GM12801 (cell line): ENCODE measurements around the gene EXOSC5.

Experiments used
- TF ChIP-seq, protein P1 (sequence below): IDR thresholded peaks from one replicate; pipeline ENCODE4 v1.5.1; 2011; ENCODE audit warnings: control low read depth; ENCODE audit not compliant: insufficient read length; ENCODE audit errors: extremely low read depth

Gene EXOSC5

GRCh38 chr19:41428481-41428859, 31.3 kb upstream of the EXOSC5 start:
- TF ChIP-seq, protein P1, sequence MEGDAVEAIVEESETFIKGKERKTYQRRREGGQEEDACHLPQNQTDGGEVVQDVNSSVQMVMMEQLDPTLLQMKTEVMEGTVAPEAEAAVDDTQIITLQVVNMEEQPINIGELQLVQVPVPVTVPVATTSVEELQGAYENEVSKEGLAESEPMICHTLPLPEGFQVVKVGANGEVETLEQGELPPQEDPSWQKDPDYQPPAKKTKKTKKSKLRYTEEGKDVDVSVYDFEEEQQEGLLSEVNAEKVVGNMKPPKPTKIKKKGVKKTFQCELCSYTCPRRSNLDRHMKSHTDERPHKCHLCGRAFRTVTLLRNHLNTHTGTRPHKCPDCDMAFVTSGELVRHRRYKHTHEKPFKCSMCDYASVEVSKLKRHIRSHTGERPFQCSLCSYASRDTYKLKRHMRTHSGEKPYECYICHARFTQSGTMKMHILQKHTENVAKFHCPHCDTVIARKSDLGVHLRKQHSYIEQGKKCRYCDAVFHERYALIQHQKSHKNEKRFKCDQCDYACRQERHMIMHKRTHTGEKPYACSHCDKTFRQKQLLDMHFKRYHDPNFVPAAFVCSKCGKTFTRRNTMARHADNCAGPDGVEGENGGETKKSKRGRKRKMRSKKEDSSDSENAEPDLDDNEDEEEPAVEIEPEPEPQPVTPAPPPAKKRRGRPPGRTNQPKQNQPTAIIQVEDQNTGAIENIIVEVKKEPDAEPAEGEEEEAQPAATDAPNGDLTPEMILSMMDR: no peak

DNA sequence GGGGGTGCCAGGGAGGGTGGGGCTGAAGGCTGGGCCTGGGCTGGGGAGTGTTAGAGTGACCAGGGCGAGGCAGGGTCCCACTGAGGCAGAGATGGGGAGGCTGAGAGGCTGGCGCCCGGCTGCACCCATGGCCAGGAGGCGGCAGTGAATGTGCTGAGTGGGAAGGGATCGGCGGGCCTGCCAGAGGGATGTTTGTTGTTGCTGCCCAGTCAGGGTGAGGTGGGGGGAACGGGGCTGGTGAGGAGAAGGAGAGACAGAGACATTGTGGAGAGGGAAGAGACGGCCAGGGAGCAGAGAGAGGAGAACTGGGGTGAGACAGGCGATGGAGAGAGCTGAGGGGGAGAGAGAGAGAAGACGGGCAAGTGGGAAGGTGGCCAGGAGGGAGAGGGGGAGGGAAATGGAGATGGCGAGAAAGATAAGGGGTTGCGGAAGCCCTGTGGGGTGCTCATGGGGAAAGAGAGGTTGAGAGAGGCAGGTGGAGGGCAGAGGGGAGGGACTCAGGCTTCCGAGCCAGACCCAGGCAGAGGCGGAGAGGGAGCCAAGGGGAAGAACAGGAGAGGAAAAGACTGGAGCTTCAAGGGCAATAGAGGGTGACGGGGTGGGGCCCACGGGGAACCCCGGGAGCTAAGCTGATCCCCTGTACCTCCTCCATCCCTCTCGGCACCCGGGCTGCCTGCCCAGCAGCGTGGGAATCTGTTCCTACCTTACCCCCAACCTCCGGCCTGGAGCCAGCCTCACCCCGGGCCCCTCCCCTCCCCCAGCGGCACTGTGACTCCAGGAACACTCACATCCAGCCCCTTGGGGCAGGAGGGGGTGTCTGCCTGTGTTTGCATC, 30.7 kb upstream of the EXOSC5 start:
- TF ChIP-seq, protein P1: no peak

GRCh38 chr19:41426952-41427646, 29.9 kb upstream of the EXOSC5 start, which contains the start of gene B3GNT8:
Gene B3GNT8, minus strand, starts transcription at chr19:41427374. Its CDS starts 596 bp downstream, at chr19:41426778.
- TF ChIP-seq, protein P1: no peak

DNA sequence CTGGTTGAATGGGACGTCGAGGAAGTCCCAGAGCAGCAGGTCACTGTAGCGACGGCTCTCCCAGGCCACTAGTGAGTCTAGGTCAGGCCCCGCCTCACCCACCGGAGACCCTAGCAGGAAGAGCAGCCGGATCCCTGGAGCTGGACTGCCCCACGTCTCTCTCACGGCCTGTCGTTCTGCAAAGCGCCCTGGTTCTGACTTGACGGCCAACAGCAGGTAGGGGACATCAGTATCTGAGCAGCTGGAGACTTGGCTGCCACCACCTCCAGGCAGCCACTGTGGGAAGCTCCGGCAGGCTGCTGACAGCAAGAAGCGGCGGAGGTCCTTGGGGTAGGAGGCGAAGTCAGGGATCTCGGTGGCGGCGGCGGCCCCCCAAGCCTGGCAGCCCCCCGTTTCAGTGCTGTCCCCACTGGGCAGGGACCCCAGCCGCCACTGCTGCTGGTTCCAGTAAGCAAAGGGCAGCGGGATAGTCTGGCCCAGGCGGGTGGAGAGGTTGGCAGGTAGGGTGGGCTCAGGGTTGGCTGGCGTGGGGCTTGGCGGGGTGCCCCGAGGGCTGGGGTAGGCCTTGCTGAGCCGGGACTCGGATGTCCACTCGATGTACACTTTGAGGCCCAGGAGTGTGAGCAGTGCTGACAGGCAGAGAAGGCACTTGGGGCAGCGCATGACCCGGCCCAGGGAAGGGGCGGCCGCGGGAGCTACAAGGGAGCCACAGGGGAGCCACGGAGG, 29.1 kb upstream of the EXOSC5 start:
- TF ChIP-seq, protein P1: no peak

DNA sequence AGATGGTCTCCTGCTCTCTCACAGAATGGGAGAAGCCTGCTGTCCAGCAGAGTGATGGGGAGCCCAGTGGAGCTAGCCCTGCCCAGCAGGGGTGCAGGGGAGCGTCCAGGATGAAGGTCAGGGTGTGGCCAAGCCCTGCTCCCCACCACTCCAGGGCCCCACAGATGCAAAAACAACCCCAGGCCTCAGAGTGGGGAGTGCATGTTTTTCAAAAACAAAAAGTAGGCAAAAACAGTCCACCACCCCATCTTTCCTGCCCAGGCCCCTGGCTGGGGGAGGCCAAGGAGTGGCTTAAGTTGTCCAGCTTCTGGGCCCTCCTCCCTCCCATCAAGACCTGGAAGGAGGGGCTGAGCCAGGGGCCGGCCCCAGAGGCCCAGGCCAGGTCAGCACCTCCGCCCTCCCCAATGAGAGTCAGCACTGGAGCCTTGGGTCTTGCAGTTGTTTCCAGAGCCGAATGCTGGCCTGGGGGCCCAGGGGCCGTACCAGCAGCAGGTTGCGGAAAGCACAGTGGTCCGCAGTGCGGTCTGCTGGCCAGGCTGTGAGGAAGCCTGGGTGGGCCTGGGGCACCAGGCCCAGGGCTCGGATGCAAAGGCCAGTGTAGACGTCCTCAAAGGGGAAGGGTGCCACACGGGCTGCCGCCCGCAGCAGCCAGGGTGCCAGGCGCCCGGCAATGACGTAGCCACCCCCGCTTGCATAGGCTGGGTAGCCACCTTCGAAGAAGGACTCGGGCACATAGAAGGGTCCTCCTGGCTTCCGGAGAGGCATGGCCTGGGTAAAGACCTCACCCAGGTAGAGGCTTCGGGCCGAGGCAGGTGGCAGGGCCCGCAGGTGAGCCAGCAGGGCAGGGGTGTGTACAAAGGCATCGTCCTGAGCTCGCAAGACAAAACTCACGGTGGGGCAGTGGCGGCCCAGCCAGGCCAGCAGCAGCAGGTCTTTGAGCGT, 28.3 kb upstream of the EXOSC5 start:
- TF ChIP-seq, protein P1: no peak

- TF ChIP-seq, protein P1: no peak
These were observed 27.4 kb upstream of the EXOSC5 start for GRCh38 chr19:41424335-41425173.
